Measurements from ENCODE around the gene DDO. TPM values are rescaled to one million over a fixed set of nuclear protein-coding genes. Genes with fewer than 3 reads are reported as not detected.

The DDO gene
- total and polyA plus RNA-seq, 2 of the 8 experiments (the other 6 are each of a cell fraction or from before 2014, with no cell fraction given) = not detected

GRCh38 chr6:110359556-110359955, 55.8 kb downstream of the DDO start (continued):
- TF ChIP-seq NANOG (IDR thresholded peaks at IDR 0.05; ENCODE audit: insufficient read depth, low read depth, low read length, poor library complexity, severe bottlenecking) = no peak
- no peak for TF ChIP-seq YY1 (IDR thresholded peaks at IDR 0.05; ENCODE audit: low read depth, low read length)
- TF ChIP-seq BCL11A (IDR thresholded peaks at IDR 0.05; ENCODE audit: low read depth in 2 of 2, low read length in 2 of 2) = no peak
- TF ChIP-seq CBX5 (IDR thresholded peaks at IDR 0.05; ENCODE audit: low read depth, low read length) = no peak
- no peak for TF ChIP-seq JUN (IDR thresholded peaks at IDR 0.05; ENCODE audit: low read depth, low read length)
